SK-N-SH (cell line): ENCODE measurements around the gene ARID3A. TPM values are rescaled to one million over a fixed set of nuclear protein-coding genes. Genes with fewer than 3 reads are reported as not detected.
"Not testable (repeated sequence)": the region's sequence is repeated elsewhere in the genome, so short reads cannot be mapped to it uniquely, and the experiment has no call there.

Experiments
- CTCF ChIA-PET: fragments of 300-600, 350-600 bp; formaldehyde crosslinking; extraction: SDS; loops from one replicate; lab custom pipeline; 2021; lab: Yijun Ruan, JAX
- POLR2A ChIA-PET: fragments of 350-600 bp; sonication (Branson Sonifier 250); formaldehyde crosslinking; extraction: SDS; loops from one replicate; lab custom pipeline; 2020; ENCODE audit warnings: antibody characterized with exemption, inconsistent platforms; lab: Yijun Ruan, JAX
- DNase-seq: peaks from one replicate; pipeline ENCODE4 v3.0.0; 2012
- H2AFZ ChIP-seq: fragments of 200-600 bp; sonication (generic); 2 replicates; pipeline ENCODE4 v1.8.1; 2016; ENCODE audit warnings: antibody characterized with exemption, mild to moderate bottlenecking, low read depth
- H3F3A ChIP-seq: fragments of 200-600 bp; sonication (generic); replicated peaks from 2 replicates; pipeline ENCODE3; 2016; ENCODE audit warnings: antibody characterized with exemption, mild to moderate bottlenecking; ENCODE audit not compliant: insufficient read depth
- H3K27ac ChIP-seq, 2 experiments: fragments of 200-500 bp in 1 of 2; fragments of 200-600 bp in 1 of 2; sonication (Bioruptor generic) in 1 of 2; sonication (generic), shearing (Covaris generic) in 1 of 2; 2 replicates each; pipeline versions ENCODE4 v1.5.1 to v1.6.1; 2014 to 2016; ENCODE audit warnings: low read depth in 2 of 2, inconsistent platforms in 1 of 2, low read length in 1 of 2, mild to moderate bottlenecking in 1 of 2, mixed read lengths in 1 of 2
- H3K27me3 ChIP-seq: fragments of 200-600 bp; sonication (generic), shearing (Covaris generic); 2 replicates; pipeline ENCODE4 v1.6.1; 2016; ENCODE audit warnings: mixed run types; ENCODE audit not compliant: insufficient read depth
- H3K36me3 ChIP-seq, 2 experiments: fragments of 200-500 bp in 1 of 2; fragments of 200-600 bp in 1 of 2; sonication (Bioruptor generic) in 1 of 2; sonication (generic) in 1 of 2; replicated peaks in 1 of 2; 2 replicates each; pipeline versions ENCODE3 to v1.5.1; 2014 to 2016; ENCODE audit warnings: low read length in 1 of 2, mild to moderate bottlenecking in 1 of 2; ENCODE audit not compliant: insufficient read depth in 2 of 2, control insufficient read depth in 1 of 2
- H3K4me1 ChIP-seq, 2 experiments: fragments of 200-500 bp in 1 of 2; fragments of 200-600 bp in 1 of 2; sonication (Bioruptor generic) in 1 of 2; sonication (generic), shearing (Covaris generic) in 1 of 2; 2 replicates each; pipeline versions ENCODE4 v1.5.1 to v1.6.1; 2014 to 2016; ENCODE audit warnings: low read depth in 1 of 2, low read length in 1 of 2, mixed run types in 1 of 2; ENCODE audit not compliant: insufficient read depth in 2 of 2, control insufficient read depth in 1 of 2
- H3K4me2 ChIP-seq: fragments of 200-600 bp; sonication (generic), shearing (Covaris generic); 2 replicates; pipeline ENCODE4 v1.6.1; 2017; ENCODE audit warnings: mixed run types
- H3K4me3 ChIP-seq, 2 experiments: fragments of 200-500 bp in 1 of 2; fragments of 200-600 bp in 1 of 2; sonication (Bioruptor generic) in 1 of 2; sonication (generic), shearing (Covaris generic) in 1 of 2; 2 replicates each; pipeline versions ENCODE4 v1.5.1 to v1.8.1; 2014 to 2016; ENCODE audit warnings: low read depth in 2 of 2, inconsistent platforms in 1 of 2, low read length in 1 of 2, mild to moderate bottlenecking in 1 of 2, mixed read lengths in 1 of 2, moderate library complexity in 1 of 2
- H3K79me2 ChIP-seq: fragments of 200-600 bp; sonication (generic); 2 replicates; pipeline ENCODE4 v1.8.1; 2017; ENCODE audit warnings: mild to moderate bottlenecking; ENCODE audit not compliant: insufficient read depth
- H3K9ac ChIP-seq: fragments of 200-600 bp; sonication (generic); 2 replicates; pipeline ENCODE4 v1.6.1; 2017; ENCODE audit warnings: mixed run types
- H3K9me2 ChIP-seq: fragments of 200-600 bp; sonication (generic); 2 replicates; pipeline ENCODE4 v1.6.1; 2017; ENCODE audit warnings: mixed run types
- H3K9me3 ChIP-seq: fragments of 200-600 bp; sonication (generic); 2 replicates; pipeline ENCODE4 v1.6.1; 2017; ENCODE audit warnings: mixed run types, mild to moderate bottlenecking, moderate library complexity
- H4K20me1 ChIP-seq: fragments of 200-600 bp; sonication (generic); 2 replicates; pipeline ENCODE4 v1.6.1; 2017; ENCODE audit warnings: mild to moderate bottlenecking, mixed run types; ENCODE audit not compliant: insufficient read depth
- FOXJ3 ChIP-seq: sonication (generic); formaldehyde crosslinking; IDR thresholded peaks from 2 replicates; pipeline ENCODE4 v1.5.1; 2020; ENCODE audit warnings: mild to moderate bottlenecking, missing genetic modification reagents
- GATA2 ChIP-seq: sonication (generic); formaldehyde crosslinking; IDR thresholded peaks from 2 replicates; pipeline ENCODE4 v1.5.0; 2020; ENCODE audit warnings: mild to moderate bottlenecking, missing genetic modification reagents
- MEF2A ChIP-seq: IDR thresholded peaks from 2 replicates; pipeline ENCODE4 v1.4.0; 2012; ENCODE audit warnings: low read depth, borderline replicate concordance
- RAD21 ChIP-seq: IDR thresholded peaks from 2 replicates; pipeline ENCODE4 v1.6.1; 2012; ENCODE audit warnings: mild to moderate bottlenecking, low read length
- SMC3 ChIP-seq: IDR thresholded peaks from 2 replicates; pipeline ENCODE4 v1.6.1; 2012; ENCODE audit warnings: low read depth, low read length, improper control_type of control experiment
- TAF1 ChIP-seq: IDR thresholded peaks from 2 replicates; pipeline ENCODE4 v1.6.1; 2012; ENCODE audit warnings: low read depth, mild to moderate bottlenecking, low read length, moderate library complexity, borderline replicate concordance
- TEAD4 ChIP-seq: IDR thresholded peaks from 2 replicates; pipeline ENCODE4 v1.4.0; 2012; ENCODE audit warnings: mild to moderate bottlenecking, borderline replicate concordance; ENCODE audit not compliant: insufficient read depth
- USF1 ChIP-seq: IDR thresholded peaks from 2 replicates; pipeline ENCODE4 v1.4.0; 2012; ENCODE audit warnings: low read depth, borderline replicate concordance
- USF2 ChIP-seq: fragments of 150-350 bp; IDR thresholded peaks from 2 replicates; pipeline ENCODE4 v1.6.1; 2017; ENCODE audit warnings: antibody characterized with exemption, low read length, low read depth, borderline replicate concordance
- WGBS: methylation state at CpG from one replicate; pipeline ENCODE4 v1.1.6; 2017; ENCODE audit warnings: low lambda C conversion rate; 5-methylcytosine and 5-hydroxymethylcytosine counted together
- polyA plus RNA-seq, 3 experiments: library from polyadenylated mRNA; depleted of rRNA; stranded (reverse); fragments of >200 nt; gene quantifications; 2 replicates each; pipeline ENCODE4 v1.2.3, GENCODE V29; 2012
- small RNA-seq, 7 experiments: library from RNA; depleted of rRNA; stranded (forward); fragments of <200 nt; gene quantifications; one replicate each; pipeline ENCODE3, GENCODE V24; 2012

ARID3A gene
- polyA plus RNA-seq, 1 of the 3 experiments (the other 2 are of a cell fraction), result 8.6 TPM

- TF ChIP-seq USF2 (no peak), RAD21 (no peak), TAF1 (peak; percentile 93), TEAD4 (no peak), SMC3 (no peak), GATA2 (CRISPR knock-in tag) (no peak), FOXJ3 (CRISPR knock-in tag) (no peak), MEF2A (no peak), USF1 (no peak)
Observed at GRCh38 chr19:1020868-1021425, 95.1 kb downstream of the ARID3A start, which contains the start of gene TMEM259 (continued).

DNA sequence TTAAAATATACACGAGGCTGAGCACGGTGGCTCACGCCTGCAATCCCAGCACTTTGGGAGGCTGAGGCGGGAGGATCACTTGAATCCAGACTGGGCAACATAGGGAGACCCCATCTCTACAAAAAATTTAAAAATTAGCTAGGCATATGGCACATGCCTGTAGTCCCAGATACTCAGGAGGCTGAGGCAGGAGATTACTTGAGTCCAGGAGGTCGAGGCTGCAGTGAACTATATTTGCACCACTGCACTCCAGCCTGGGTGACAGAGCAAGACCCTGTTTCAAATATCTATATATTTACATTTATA lies 98.0 kb downstream of the ARID3A start:
- CTCF ChIA-PET, result interaction anchor here (0.6 to 1.8 kb wide), 3 partner anchors 9 to 89 kb away, joined by 3 to 5 read pairs (median 3); partner anchors contain the start of gene ABCA7
- POLR2A ChIA-PET, H3K36me3 ChIP-seq, DNase-seq, H3K4me3 ChIP-seq, H3K27me3 ChIP-seq, H2AFZ ChIP-seq, H3K9me3 ChIP-seq, H3K9ac ChIP-seq, H3K27ac ChIP-seq, H3K4me2 ChIP-seq, H3K9me2 ChIP-seq: not testable (repeated sequence)
- Histone ChIP-seq H4K20me1 (peaks cover 20% of the 10 kb centered on the region), H3K4me1 (peaks cover 4 to 26% of the 10 kb centered on the region in 2 experiments; a peak in 1 of 4 replicates), H3K79me2 (peaks cover 44% of the 10 kb centered on the region), H3F3A (peaks cover 32% of the 10 kb centered on the region)
- 44% methylated on average over 5 of the region's 5 CpGs for WGBS

- H3K4me2 ChIP-seq, H3K27me3 ChIP-seq, H3K36me3 ChIP-seq, H3K27ac ChIP-seq, H3K9ac ChIP-seq, H2AFZ ChIP-seq, H3K9me2 ChIP-seq, DNase-seq, H3K9me3 ChIP-seq, H3K4me3 ChIP-seq: not testable (repeated sequence)
- Histone ChIP-seq H4K20me1 (peaks cover 19% of the 10 kb centered on the region), H3F3A (peaks cover 34% of the 10 kb centered on the region), H3K79me2 (peaks cover 41% of the 10 kb centered on the region), H3K4me1 (peaks cover 0 to 15% of the 10 kb centered on the region in 2 experiments; a peak in 1 of 4 replicates)
- CTCF ChIA-PET, result interaction anchor here (1.4 to 2.7 kb wide), 2 partner anchors 56 to 168 kb away, joined by 5 to 11 read pairs; no protein-coding TSS in a partner anchor
- POLR2A ChIA-PET, result interaction anchor here (1.2 kb wide), 1 partner anchor 216 kb away, joined by 4 read pairs; the partner anchor contains the start of gene ATP5F1D
- 38% methylated on average over 6 of the region's 6 CpGs for WGBS
Observed at GRCh38 chr19:1025080-1025479, 99.2 kb downstream of the ARID3A start.

Small RNA genes within 50 kb of the gene (small RNA-seq; reads per million reads assigned to genes)
- gene RNU6-2, result 0.11 to 68.0 (median 1.3) reads per million in 7 experiments
- 2.2 to 32.2 (median 10.4) reads per million in 7 experiments for gene RNU6-9

Other genes with a start within 250 kb of the ARID3A start
- gene FSTL3, start 249.6 kb upstream of the ARID3A start, polyA plus RNA-seq (2012; rRNA removed), result 64.4 and 73.0 TPM in 2 replicates
- gene PRSS57, start 230.6 kb upstream of the ARID3A start, polyA plus RNA-seq (2012; rRNA removed), result not detected in 2 replicates
- gene PALM, start 217.1 kb upstream of the ARID3A start, polyA plus RNA-seq (2012; rRNA removed), result 6.2 and 15.6 TPM in 2 replicates
- 0.03 and 0.08 TPM in 2 replicates for gene MISP, start 174.9 kb upstream of the ARID3A start, polyA plus RNA-seq (2012; rRNA removed)
- 172 and 243 TPM in 2 replicates for gene PTBP1, start 128.6 kb upstream of the ARID3A start, polyA plus RNA-seq (2012; rRNA removed)
- 1.5 and 1.6 TPM in 2 replicates for gene PLPPR3, start 104.1 kb upstream of the ARID3A start, polyA plus RNA-seq (2012; rRNA removed)
- 0.15 TPM in 2 replicates for gene AZU1, start 98.2 kb upstream of the ARID3A start, polyA plus RNA-seq (2012; rRNA removed)
- not detected in 2 replicates for gene PRTN3, start 85.0 kb upstream of the ARID3A start, polyA plus RNA-seq (2012; rRNA removed)
- gene ELANE, start 73.7 kb upstream of the ARID3A start, polyA plus RNA-seq (2012; rRNA removed), result not detected in 2 replicates
- 2.5 and 3.2 TPM in 2 replicates for gene CFD, start 66.4 kb upstream of the ARID3A start, polyA plus RNA-seq (2012; rRNA removed)
- gene MED16, start 32.8 kb upstream of the ARID3A start, polyA plus RNA-seq (2012; rRNA removed), result 30.0 and 40.6 TPM in 2 replicates
- not detected in 2 replicates for gene RNU6-9, start 32.6 kb upstream of the ARID3A start, polyA plus RNA-seq (2012; rRNA removed)
- gene R3HDM4, start 12.8 kb upstream of the ARID3A start, polyA plus RNA-seq (2012; rRNA removed), result 39.2 and 41.4 TPM in 2 replicates
- not detected in 2 replicates for gene KISS1R, start 8.7 kb upstream of the ARID3A start, polyA plus RNA-seq (2012; rRNA removed)
- 47.9 and 51.5 TPM in 2 replicates for gene WDR18, start 58.3 kb downstream of the ARID3A start, polyA plus RNA-seq (2012; rRNA removed)
- 1.5 and 1.8 TPM in 2 replicates for gene GRIN3B, start 74.4 kb downstream of the ARID3A start, polyA plus RNA-seq (2012; rRNA removed)
- gene TMEM259, start 95.1 kb downstream of the ARID3A start, polyA plus RNA-seq (2012; rRNA removed), result 138 and 145 TPM in 2 replicates
- not detected in 2 replicates for gene RNU6-2, start 95.5 kb downstream of the ARID3A start, polyA plus RNA-seq (2012; rRNA removed)
- 152 and 279 TPM in 2 replicates for gene CNN2, start 100.6 kb downstream of the ARID3A start, polyA plus RNA-seq (2012; rRNA removed)
- gene ABCA7, start 114.1 kb downstream of the ARID3A start, polyA plus RNA-seq (2012; rRNA removed), result 7.8 and 8.3 TPM in 2 replicates
- 2.8 and 4.2 TPM in 2 replicates for gene ARHGAP45, start 141.1 kb downstream of the ARID3A start, polyA plus RNA-seq (2012; rRNA removed)
- 238 and 283 TPM in 2 replicates for gene POLR2E, start 169.3 kb downstream of the ARID3A start, polyA plus RNA-seq (2012; rRNA removed)
- 566 and 925 TPM in 2 replicates for gene GPX4, start 178.0 kb downstream of the ARID3A start, polyA plus RNA-seq (2012; rRNA removed)
- 15.7 and 18.3 TPM in 2 replicates for gene SBNO2, start 248.2 kb downstream of the ARID3A start, polyA plus RNA-seq (2012; rRNA removed)